ENCODE results near the gene ATG9B.

- TF ChIP-seq CTCF (conservative IDR thresholded peaks at IDR 0.05 in 1 of 2, IDR thresholded peaks at IDR 0.05 in 1 of 2; ENCODE audit: low read depth in 1 of 2, low read length in 2 of 2) (no peak), EZH2 (IDR thresholded peaks at IDR 0.05; ENCODE audit: low read length, missing control alignments) (no peak)
Measured at GRCh38 chr7:151007469-151007898, 16.8 kb downstream of the ATG9B start.

Data from fibroblast of lung (primary cell).